ENCODE measurements around the gene ZNF772.

The ZNF772 gene

GRCh38 chr19:57465680-57466381 is 11.5 kb downstream of the ZNF772 start:
- peaks cover 38% of the 10 kb centered on the region for H3K9me3 ChIP-seq (ENCODE audit: low read length)
- no peaks in the 10 kb centered on the region for H3K27me3 ChIP-seq (ENCODE audit: insufficient read depth, low read length)
- no peaks in the 10 kb centered on the region for H3K4me1 ChIP-seq (ENCODE audit: insufficient read depth, low read length)
- H2AFZ ChIP-seq (ENCODE audit: low read depth, low read length) = no peak overlapping the region
- no peak overlapping the region for H3K4me3 ChIP-seq (ENCODE audit: low read length)
- H3K36me3 ChIP-seq (ENCODE audit: insufficient read depth, low read length) = peaks cover 11% of the 10 kb centered on the region

- H3K9me3 ChIP-seq (ENCODE audit: low read length) = peaks cover 24% of the 10 kb centered on the region
- H3K4me3 ChIP-seq (ENCODE audit: low read length) = no peak overlapping the region
- no peaks in the 10 kb centered on the region for H3K27me3 ChIP-seq (ENCODE audit: insufficient read depth, low read length)
Measured at GRCh38 chr19:57452307-57452706, 25.1 kb downstream of the ZNF772 start.

GRCh38 chr19:57443121-57443696 is 34.2 kb downstream of the ZNF772 start:
- Histone ChIP-seq H3K27me3 (ENCODE audit: insufficient read depth, low read length) (no peaks in the 10 kb centered on the region), H3K4me3 (ENCODE audit: low read length) (no peak overlapping the region), H3K9me3 (ENCODE audit: low read length) (peaks cover 59% of the 10 kb centered on the region), H3K4me1 (ENCODE audit: insufficient read depth, low read length) (no peaks in the 10 kb centered on the region), H3K36me3 (ENCODE audit: insufficient read depth, low read length) (peaks cover 59% of the 10 kb centered on the region), H2AFZ (ENCODE audit: low read depth, low read length) (no peak overlapping the region)

More at GRCh38 chr19:57452307-57452706, 25.1 kb downstream of the ZNF772 start:
- no peak overlapping the region for H2AFZ ChIP-seq (ENCODE audit: low read depth, low read length)
- H3K4me1 ChIP-seq (ENCODE audit: insufficient read depth, low read length) = no peaks in the 10 kb centered on the region
- peaks cover 19% of the 10 kb centered on the region for H3K36me3 ChIP-seq (ENCODE audit: insufficient read depth, low read length)

GRCh38 chr19:57441979-57442752 is 35.2 kb downstream of the ZNF772 start:
- H3K9me3 ChIP-seq (ENCODE audit: low read length) = peaks cover 62% of the 10 kb centered on the region
- H3K36me3 ChIP-seq (ENCODE audit: insufficient read depth, low read length) = peaks cover 65% of the 10 kb centered on the region
- H3K4me1 ChIP-seq (ENCODE audit: insufficient read depth, low read length) = no peaks in the 10 kb centered on the region
- H2AFZ ChIP-seq (ENCODE audit: low read depth, low read length) = no peak overlapping the region
- H3K4me3 ChIP-seq (ENCODE audit: low read length) = no peak overlapping the region
- H3K27me3 ChIP-seq (ENCODE audit: insufficient read depth, low read length) = no peaks in the 10 kb centered on the region

DNA sequence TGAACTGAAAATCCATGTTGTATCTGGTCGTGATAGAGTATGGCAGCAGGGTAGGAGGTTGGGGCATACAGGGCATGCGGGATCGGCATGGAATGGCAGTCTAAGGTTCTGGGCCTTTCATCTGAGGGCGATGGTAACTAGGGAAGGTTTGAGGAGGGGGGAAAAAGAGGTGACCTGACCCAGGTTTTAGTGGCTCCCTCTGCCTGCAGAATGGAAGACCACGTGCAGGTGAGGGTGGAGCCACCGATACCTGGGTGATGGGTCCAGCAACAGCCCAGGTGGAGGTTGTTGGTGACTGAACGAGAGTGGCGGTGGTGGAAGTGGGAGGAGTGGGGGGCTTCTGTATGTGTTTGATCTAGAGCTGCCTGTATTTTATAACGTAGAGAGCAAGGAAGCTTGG is 38.4 kb downstream of the ZNF772 start:
- peaks cover 40% of the 10 kb centered on the region for H3K36me3 ChIP-seq (ENCODE audit: insufficient read depth, low read length)
- peaks cover 41% of the 10 kb centered on the region for H3K9me3 ChIP-seq (ENCODE audit: low read length)
- H3K4me3 ChIP-seq (ENCODE audit: low read length) = no peak overlapping the region
- H3K4me1 ChIP-seq (ENCODE audit: insufficient read depth, low read length) = peaks cover 8% of the 10 kb centered on the region
- no peaks in the 10 kb centered on the region for H3K27me3 ChIP-seq (ENCODE audit: insufficient read depth, low read length)
- no peak overlapping the region for H2AFZ ChIP-seq (ENCODE audit: low read depth, low read length)

DNA sequence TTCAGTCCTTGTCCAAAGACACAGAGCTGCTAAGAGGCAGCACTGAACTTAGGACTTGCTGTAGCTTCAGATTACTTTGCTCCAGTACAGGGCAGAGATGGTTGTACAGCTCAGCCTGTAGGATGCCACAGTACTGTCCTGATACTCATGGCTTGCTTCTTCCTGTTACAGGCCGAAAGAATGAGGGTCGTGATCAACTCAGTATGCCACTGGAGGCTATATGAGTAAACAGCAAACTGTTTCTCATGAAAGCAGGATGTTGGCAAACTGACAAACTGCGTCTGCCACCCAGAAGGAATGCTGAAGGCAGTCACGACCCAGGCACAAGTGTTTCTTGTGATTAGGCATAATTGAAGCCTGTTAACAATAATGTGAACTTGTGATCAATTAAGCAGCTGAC is 39.4 kb downstream of the ZNF772 start:
- peaks cover 30% of the 10 kb centered on the region for H3K36me3 ChIP-seq (ENCODE audit: insufficient read depth, low read length)
- H3K4me3 ChIP-seq (ENCODE audit: low read length) = no peak overlapping the region
- peaks cover 31% of the 10 kb centered on the region for H3K9me3 ChIP-seq (ENCODE audit: low read length)
- H3K27me3 ChIP-seq (ENCODE audit: insufficient read depth, low read length) = no peaks in the 10 kb centered on the region
- H3K4me1 ChIP-seq (ENCODE audit: insufficient read depth, low read length) = peaks cover 8% of the 10 kb centered on the region
- H2AFZ ChIP-seq (ENCODE audit: low read depth, low read length) = no peak overlapping the region

DNA sequence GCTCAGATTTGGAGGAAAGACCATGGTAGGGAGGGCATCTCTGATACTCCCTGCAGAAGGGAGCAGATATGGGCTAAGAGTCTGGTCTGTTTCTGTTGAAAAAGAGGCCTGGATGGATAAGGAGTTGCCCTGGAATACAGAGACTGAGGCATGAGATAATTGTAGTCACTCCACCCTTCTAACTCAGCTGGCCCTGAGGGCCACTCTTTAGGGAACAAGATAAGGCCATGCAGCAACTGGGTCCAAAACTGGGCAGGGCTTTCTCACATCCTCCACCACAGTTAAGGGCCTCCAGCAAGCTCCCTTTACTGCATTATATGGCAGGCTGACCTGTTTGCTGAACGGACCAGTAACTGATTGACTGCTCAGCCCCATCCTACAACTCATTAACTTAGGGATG is 40.9 kb downstream of the ZNF772 start:
- peak overlapping the region; percentile 66 for H3K4me3 ChIP-seq (ENCODE audit: low read length)
- H3K9me3 ChIP-seq (ENCODE audit: low read length) = peaks cover 21% of the 10 kb centered on the region
- H3K36me3 ChIP-seq (ENCODE audit: insufficient read depth, low read length) = peaks cover 20% of the 10 kb centered on the region
- H3K27me3 ChIP-seq (ENCODE audit: insufficient read depth, low read length) = no peaks in the 10 kb centered on the region
- peaks cover 8% of the 10 kb centered on the region for H3K4me1 ChIP-seq (ENCODE audit: insufficient read depth, low read length)
- H2AFZ ChIP-seq (ENCODE audit: low read depth, low read length) = no peak overlapping the region

DNA sequence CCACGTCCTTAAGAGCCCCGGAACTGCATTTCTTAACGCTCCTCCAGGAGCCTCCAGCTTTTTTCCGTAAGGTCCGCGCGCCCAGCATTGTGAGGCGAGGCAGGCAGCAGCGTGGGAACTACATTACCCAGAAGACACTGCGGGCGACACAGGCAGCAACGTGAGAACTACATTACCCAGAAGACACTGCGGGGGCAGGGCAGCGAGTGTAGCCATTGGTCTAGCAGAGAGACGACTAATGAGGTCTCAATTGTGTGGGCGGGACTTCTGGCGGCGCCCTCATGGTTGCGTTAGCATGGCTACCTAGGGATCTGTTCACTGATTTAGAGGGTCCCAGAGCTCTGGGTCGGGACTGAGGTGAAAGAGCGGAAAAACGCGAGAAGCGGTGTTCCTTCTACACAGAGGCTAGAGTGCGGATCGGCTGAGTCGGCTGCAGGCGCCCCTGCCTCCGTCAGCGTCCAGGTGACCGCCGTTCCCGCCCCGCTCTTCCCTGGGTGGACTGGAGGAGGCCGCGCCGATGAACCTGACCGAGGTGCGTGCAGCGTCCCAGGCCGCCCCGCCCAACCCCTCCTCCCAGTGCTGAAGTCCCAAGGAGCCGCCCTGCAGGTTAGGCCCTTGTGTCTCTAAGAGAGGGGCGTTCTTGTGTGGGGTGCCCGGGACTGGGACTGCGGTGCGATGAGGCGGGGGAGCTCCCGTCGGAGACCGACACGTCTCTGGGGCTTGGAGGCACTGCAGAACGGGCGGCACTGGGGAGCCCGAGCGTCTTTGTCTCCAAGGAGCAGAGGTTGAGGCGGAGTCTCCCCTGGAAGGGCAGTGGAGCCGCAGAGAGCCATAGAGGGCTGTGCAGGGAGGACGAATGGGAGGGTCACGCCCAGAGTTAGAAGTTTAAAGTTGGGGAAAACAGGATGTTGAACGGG is 42.0 kb downstream of the ZNF772 start, which contains the start of gene ZNF749:
Gene ZNF749 (plus strand): TSS at position 264 of the 917 bp plus-strand sequence. CDS start 254 bp downstream, at position 518.
- no peaks in the 10 kb centered on the region for H3K27me3 ChIP-seq (ENCODE audit: insufficient read depth, low read length)
- H3K36me3 ChIP-seq (ENCODE audit: insufficient read depth, low read length) = peaks cover 20% of the 10 kb centered on the region
- H3K9me3 ChIP-seq (ENCODE audit: low read length) = peaks cover 19% of the 10 kb centered on the region
- H3K4me3 ChIP-seq (ENCODE audit: low read length) = peak within 1 kb of the TSS; percentile 66
- H3K4me1 ChIP-seq (ENCODE audit: insufficient read depth, low read length) = peaks cover 8% of the 10 kb centered on the region
- peak within 1 kb of the TSS; percentile 62 for H2AFZ ChIP-seq (ENCODE audit: low read depth, low read length)

DNA sequence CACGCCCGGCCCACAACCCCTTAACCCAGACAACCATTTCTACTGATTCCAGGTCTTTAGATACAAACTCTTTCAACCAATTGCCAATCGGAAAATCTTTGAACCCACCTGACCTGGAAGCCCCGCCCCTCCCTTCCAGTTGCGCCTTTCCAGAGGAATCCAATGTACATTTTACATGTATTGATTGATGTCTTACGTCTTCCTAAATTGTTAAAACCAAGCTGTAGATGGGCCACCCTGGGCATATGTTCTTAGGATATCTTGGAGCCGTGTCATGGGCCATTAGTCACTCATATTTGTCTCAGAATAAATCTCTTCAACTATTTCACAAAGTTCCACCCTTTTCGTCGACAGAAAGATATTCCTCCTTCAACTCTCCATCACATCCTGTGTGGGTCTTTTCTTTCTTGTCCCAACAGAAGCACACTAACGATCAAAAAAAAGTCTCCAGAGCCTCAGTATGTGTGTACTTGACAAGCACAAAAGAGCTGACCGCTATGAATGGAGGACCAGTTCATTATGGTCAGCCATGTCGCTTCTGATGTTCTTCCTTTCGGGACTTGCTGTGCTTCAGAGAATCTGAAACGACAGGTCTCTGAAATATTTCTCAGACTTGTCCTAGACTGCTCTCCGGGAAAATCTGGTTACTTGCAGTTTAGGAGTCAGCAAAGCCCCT is 42.8 kb downstream of the ZNF772 start:
- Histone ChIP-seq H3K9me3 (ENCODE audit: low read length) (peaks cover 15% of the 10 kb centered on the region), H3K36me3 (ENCODE audit: insufficient read depth, low read length) (peaks cover 14% of the 10 kb centered on the region), H3K27me3 (ENCODE audit: insufficient read depth, low read length) (no peaks in the 10 kb centered on the region), H3K4me1 (ENCODE audit: insufficient read depth, low read length) (peaks cover 8% of the 10 kb centered on the region), H2AFZ (ENCODE audit: low read depth, low read length) (peak overlapping the region; percentile 62), H3K4me3 (ENCODE audit: low read length) (peak overlapping the region; percentile 66)

GRCh38 chr19:57421037-57421436 is 56.3 kb downstream of the ZNF772 start:
- peaks cover 54% of the 10 kb centered on the region for H3K36me3 ChIP-seq (ENCODE audit: insufficient read depth, low read length)
- H3K4me1 ChIP-seq (ENCODE audit: insufficient read depth, low read length) = no peaks in the 10 kb centered on the region
- H2AFZ ChIP-seq (ENCODE audit: low read depth, low read length) = no peak overlapping the region
- H3K9me3 ChIP-seq (ENCODE audit: low read length) = peaks cover 36% of the 10 kb centered on the region
- H3K4me3 ChIP-seq (ENCODE audit: low read length) = no peak overlapping the region
- no peaks in the 10 kb centered on the region for H3K27me3 ChIP-seq (ENCODE audit: insufficient read depth, low read length)

DNA sequence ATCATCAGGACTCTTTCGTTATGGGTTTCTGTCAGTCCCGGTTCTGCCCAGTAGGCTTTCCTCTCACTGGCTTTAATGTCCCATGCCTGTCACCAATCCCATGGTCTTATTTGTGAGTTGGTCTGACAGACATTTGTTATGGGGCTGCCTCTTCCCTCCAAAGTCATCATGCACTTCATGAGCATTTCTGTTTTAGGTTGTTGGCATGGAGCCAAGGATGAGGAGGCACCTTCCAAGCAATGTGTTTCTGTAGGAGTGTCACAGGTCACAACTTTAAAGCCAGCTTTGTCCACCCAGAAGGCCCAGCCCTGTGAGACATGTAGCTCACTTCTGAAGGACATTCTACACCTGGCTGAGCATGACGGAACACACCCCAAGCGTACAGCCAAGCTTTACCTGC is 57.9 kb downstream of the ZNF772 start:
- H3K27me3 ChIP-seq (ENCODE audit: insufficient read depth, low read length) = no peaks in the 10 kb centered on the region
- H3K36me3 ChIP-seq (ENCODE audit: insufficient read depth, low read length) = peaks cover 66% of the 10 kb centered on the region
- H3K4me1 ChIP-seq (ENCODE audit: insufficient read depth, low read length) = no peaks in the 10 kb centered on the region
- H3K9me3 ChIP-seq (ENCODE audit: low read length) = peaks cover 36% of the 10 kb centered on the region
- no peak overlapping the region for H3K4me3 ChIP-seq (ENCODE audit: low read length)
- no peak overlapping the region for H2AFZ ChIP-seq (ENCODE audit: low read depth, low read length)
